GM19324 (cell line): ENCODE data around the gene BRAT1.

Source experiments
- ATAC-seq: cut with Tn5 transposase; IDR thresholded peaks from one replicate; pipeline ENCODE4 v1.9.1; 2021; ENCODE audit warnings: mild to moderate bottlenecking, moderate library complexity; ENCODE audit not compliant: unreplicated experiment, low FRiP score

The BRAT1 gene

DNA sequence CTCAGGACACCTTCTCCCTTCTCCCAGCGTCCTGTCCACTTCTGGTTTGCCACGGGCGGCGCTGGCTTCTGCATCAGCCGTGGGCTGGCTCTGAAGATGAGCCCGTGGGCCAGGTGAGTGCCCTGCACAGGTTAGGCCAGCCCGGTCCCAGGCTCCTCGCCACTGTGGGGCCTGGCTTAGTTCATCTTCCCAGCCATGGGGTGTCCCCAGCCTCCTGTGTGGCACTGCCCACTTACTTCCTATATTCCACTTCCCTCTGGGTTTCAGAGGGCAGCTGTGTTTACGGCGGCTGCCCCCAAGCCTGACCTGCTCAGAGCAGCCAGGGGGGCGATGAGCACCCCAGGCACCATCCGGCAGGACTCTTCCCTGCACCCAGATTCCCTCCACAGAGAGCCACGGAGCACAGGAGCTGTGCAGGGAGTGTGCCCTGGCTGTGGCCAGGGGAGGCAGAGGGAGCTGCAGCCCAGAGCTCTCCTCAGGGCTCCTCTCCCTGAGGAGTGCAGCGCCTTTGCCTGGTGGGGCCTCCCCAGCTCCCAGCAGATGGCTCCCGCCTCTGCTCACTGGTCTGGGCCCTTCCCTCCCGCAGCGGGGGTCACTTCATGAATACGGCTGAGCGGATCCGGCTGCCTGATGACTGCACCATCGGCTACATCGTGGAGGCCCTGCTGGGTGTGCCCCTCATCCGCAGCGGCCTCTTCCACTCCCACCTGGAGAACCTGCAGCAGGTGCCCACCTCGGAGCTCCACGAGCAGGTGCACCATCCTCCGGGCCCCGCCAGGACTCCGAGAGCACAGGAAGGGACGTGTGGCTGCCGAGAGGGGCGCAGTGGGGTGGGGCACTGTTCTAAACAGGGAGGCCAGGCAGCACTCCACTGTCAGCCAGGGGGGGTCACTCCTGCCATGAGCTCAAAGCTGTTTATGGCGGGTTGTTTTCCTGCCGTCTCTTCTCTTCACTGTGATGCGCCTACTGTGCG lies 29.4 kb downstream of the BRAT1 start:
- ATAC-seq: no peak

DNA sequence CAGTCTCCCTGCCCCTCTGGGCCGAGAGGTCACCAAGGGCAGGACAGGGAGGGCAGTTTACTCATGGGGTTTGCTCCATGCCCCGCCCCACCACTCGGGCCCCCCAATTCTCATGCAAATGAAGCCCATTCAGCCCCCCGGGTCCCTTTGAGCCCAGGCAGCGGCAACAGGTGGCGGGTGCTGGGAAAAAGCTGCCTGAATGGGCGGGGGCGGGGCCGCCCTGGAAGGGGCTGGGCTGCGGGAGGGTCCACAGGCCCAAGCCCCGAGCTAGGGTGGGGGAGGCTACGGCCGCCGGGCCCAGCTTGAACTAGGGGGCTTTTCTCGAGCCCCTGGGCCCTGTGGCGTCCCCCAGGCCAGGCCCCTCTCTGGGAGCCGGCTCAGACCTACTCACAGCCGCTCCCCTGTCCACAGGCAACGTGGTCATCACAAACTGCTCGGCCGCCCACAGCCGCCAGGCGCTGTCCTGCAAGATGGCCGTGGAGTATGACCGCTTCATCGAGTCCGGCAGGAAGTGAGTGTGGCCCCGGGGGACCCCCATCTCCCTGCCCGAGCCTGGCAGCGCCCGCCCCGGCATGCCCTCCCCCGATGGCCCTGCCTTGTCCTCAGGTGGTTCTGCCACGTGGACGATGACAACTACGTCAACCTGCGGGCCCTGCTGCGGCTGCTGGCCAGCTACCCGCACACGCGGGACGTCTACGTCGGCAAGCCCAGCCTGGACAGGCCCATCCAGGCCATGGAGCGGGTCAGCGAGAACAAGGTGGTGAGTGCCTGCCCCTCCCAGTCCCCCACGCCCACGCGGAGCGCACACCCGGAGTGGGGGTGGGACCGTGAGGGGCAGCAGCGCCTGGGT lies 30.3 kb downstream of the BRAT1 start:
- ATAC-seq: no peak

GRCh38 chr7:2523941-2524807 lies 31.1 kb downstream of the BRAT1 start:
- no peak for ATAC-seq

- no peak for ATAC-seq
These were observed 31.8 kb downstream of the BRAT1 start for GRCh38 chr7:2523461-2523936.

DNA sequence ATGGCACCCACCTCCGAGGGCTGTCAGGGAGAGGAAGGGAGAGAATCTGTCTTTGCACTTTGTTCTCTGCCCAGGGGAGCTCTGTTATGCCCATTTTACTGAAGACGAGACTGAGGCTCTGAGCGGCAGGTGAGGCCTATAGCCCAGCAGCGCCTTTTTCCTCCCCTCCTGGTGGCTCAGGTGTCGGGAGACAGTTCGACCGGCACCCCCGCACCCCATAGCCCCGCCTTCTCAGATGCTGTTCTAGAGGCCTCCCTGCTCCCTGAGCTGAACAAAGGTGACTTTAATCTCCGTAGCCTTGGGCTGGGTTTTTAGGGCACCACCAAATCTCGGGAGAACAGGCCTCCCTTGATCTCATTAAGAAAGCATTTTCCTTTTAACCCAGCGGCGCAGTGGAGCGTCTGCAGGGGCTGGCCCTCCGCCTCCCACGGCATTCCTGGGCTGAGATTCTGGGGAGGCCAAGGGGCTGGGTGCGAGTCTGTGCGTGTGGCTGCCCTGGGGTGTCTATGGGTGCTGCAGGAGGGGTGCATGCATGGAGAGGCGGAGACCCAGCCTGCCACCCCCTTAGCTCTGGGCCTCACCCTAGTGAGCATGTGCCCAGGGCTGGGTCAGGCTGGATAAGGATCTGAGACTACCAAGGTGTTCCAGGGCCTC lies 32.4 kb downstream of the BRAT1 start:
- no peak for ATAC-seq

GRCh38 chr7:2521952-2522591 lies 33.3 kb downstream of the BRAT1 start:
- no peak for ATAC-seq

DNA sequence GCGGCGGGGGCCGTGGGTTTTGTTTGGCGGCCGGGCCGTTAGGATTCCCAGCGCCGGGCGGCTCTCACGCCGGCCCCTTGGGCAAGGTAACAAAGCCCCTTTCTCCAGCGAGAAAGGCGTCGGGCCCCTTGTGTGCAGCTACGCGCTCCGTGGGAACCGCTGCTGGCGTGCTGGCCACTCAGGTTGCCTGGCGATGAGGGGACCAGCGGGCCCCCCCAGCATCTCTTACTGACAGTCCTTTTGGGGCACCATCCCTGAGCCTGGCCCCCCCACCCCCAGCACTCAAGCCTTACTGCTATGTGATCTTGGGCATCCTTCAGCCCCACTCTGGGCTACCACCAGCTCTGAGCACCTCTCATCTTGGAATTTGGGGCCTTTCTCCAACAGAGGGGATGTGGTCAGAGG lies 34.0 kb downstream of the BRAT1 start:
- ATAC-seq: no peak

DNA sequence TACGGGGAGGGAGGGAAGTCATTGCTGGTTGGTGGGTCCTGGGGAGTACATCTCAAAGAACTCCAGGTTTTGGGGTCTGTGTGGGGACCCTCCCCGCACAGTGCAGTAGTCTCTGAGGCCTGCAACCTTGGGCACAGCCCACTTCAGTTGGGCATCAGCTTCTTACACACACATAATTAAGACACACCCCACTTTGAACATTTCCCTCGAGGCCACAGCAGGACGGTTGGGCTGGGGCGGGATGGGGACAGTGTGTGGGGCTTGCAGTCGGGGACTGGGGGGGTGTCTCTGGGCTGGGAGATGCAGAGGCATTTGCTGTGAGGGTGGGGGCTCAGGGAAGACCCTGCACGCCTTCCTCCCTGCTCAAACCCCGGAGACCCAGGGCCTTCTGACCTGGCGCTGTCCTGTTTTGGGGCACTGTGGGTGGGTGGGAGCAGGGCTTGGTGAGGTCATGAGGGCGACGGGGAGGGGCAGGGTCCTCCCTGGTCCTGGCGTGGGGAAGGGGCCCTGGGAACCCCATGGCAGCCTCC lies 34.5 kb downstream of the BRAT1 start:
- no peak for ATAC-seq

GRCh38 chr7:2520131-2520760 lies 35.1 kb downstream of the BRAT1 start:
- ATAC-seq: no peak

DNA sequence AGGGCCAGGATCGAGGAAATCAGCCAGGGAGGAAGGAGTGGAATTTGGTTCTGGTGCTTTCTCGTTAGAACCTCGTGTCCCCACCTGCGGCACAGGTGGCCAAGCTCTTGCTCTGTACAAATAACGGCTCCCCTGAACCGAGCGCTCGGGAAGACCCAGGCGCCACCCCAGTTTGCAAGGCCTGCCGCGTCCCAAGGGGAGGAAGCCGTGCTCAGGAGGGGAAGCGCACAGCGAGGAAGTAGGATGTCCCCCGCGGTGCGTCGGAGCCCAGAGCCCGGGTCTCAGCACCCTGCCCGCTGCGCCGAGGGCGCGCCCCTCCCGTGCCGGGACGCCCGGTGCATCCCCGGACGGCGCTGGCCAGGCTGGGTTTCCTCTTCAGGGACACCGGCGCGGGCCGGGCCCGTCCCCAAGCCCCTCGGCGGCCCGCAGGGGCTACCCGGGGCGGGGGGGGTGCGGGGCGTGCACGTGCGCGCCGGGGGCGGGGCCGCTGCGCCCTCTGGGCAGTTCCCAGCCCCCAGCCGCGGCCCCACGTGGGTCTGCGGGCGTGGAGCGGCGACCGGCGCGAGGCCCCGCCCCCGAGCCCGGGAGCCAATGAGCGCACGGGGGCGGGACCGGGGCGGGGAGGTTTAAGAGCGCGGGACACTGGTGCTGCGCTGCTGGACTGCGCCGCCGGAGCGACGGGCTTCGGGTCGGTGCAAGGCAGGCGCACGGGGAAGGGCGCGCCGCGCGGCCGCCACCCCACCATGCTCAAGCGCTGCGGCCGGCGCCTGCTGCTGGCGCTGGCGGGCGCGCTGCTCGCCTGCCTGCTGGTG lies 36.0 kb downstream of the BRAT1 start, which contains the start of gene LFNG:
TSS of gene LFNG (plus strand) at position 656 of the 812 bp plus-strand sequence. CDS start at position 744, 88 bp downstream.
- peak; percentile 92 for ATAC-seq

DNA sequence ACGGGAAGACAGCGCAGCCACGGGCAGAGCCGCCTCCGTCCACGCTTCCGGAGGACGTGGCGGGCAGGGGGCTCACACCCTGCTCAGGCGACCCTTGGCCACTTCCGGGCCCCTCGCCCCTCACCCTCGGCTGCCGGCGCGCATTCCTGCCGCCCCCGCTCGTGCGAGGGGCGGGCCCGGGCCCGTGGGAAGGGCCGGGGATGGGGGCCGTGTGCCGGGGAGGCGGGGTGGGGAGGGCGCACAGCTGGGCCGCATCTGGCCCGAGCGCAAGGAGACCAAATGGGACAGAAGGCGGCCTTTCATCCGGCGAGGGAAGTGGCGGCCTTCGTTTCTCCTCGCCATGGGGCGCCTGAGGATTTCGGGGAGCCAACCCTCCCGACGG lies 36.6 kb downstream of the BRAT1 start:
- no peak for ATAC-seq

- ATAC-seq: no peak
These were observed 37.4 kb downstream of the BRAT1 start for GRCh38 chr7:2517678-2518507.

DNA sequence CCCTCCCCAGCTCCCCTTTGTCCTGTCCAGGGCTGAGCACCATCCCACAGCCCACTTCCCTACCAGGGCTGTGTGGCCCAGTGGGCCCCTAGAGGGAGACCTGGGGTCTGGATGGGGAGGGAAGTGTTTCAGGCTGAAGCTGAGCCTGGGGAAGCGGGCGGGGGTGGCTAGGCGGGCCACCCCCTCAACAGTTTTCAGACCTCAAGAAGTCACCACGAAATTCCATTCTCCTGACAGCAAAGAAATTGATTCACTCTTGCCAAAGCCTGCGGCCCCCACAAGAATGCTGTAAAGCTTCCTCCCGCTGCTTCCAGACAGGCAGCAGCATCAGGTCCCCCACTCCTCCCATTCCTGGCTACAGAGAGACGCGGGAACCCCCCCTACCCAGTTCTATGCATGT lies 38.3 kb downstream of the BRAT1 start:
- ATAC-seq: no peak

DNA sequence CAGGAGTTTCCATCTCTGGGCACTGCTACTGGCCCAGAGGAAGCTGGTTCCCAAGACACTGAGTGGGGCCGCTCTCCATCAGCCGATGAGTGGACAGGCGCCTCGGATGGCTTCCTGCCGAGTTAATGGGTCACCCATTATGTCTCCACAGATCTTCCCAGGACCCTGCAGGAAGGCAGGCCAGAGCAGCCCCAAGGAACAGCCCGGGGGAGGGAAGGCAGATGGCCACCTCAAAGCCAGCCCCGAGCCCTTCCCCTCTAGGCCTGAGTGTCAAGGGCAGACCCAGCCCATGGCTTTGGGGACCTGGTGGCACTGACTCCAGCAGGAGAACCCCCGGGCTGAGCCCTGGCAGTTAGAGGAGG lies 39.1 kb downstream of the BRAT1 start:
- no peak for ATAC-seq

DNA sequence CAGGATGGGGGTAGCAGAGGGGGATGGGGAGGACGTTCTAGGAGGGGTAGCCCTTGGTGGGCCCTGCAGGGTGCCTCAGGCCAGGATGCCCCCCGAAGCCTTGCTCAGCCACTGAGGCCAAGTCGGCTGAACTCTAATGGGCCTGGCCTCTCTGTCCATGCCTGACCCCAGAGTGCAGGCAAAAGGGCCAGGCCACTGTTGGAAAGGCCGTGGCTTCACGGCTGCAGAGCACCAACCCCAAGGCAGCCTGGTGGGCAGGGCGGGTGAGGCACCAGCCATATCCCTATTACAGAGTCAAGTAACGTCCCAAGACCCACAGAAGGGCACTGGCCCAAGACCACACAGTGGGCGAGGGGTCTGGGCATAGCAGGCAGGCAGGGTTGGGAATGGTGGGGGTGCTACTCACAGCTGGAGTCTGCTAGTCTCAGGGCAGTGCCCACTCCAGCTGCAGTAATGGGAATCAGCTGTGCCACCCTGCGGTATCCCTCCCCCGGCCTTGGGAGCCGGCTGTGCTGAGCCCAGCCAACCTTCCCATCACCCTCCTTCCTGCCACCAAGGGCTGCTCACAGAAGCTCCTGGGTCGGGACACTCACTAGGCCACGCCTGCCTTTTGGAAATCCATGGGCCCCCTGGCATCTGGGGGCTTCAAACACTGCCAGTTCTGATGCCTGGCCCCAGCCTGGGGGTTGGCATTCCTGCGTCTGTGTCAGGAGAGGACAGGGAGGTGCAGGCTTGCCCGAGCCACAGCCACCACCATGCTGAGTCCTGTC lies 39.7 kb downstream of the BRAT1 start:
- no peak for ATAC-seq
